GM15510 (cell line): ENCODE results near the gene FBXL16.
A peak's percentile ranks its signal among the peaks of the same experiment; 100 is the strongest.

ENCODE experiments used
- POLR2A ChIP-seq: IDR thresholded peaks from 3 replicates; pipeline ENCODE4 v1.6.1; 2011; ENCODE audit warnings: borderline replicate concordance; ENCODE audit not compliant: insufficient read length; ENCODE audit errors: extremely low read depth

The FBXL16 gene

DNA sequence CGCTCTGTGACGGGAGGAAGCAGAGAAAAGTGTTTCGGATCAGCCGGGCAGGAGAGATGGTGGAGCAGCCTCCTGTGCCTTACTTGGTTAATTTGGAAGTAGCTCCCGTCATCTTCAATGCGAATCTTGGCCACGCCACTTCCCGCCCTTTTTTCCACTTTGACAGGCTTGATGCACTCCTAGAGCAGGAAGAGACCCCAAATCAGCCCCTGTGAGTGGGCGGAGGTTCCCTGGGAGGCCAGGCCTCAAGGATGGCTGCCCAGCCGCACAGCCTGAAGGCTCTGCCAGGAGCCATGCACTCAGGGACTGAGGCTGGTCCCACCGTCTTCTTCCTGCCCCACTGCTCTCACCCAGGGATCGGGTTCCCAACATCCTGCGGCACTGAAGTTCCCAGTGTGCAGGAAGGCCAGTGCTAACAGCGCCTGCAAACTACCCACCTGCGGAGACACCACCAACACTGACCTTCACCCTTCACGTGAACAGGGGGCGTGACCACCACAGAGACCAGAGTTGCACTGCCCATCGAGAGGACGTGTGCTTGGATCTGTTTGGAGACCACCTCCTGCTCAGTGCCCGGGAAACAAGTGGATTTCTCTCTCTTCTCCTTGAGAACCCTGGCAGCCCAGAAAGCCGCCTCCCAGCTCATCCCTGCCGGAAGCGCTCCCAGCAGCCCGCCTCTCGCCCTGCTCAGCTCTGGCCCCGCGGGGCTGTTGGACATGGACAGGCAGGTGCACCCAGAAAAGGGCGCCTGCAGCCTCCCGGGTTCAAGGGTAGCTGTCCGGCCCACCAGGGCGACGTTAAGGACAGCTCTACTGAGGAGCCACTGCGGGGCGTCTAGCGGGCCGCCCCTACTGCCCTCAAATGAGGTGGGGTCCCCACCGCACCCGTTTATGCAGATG, 34.2 kb upstream of the FBXL16 start:
- no peak for TF ChIP-seq POLR2A

DNA sequence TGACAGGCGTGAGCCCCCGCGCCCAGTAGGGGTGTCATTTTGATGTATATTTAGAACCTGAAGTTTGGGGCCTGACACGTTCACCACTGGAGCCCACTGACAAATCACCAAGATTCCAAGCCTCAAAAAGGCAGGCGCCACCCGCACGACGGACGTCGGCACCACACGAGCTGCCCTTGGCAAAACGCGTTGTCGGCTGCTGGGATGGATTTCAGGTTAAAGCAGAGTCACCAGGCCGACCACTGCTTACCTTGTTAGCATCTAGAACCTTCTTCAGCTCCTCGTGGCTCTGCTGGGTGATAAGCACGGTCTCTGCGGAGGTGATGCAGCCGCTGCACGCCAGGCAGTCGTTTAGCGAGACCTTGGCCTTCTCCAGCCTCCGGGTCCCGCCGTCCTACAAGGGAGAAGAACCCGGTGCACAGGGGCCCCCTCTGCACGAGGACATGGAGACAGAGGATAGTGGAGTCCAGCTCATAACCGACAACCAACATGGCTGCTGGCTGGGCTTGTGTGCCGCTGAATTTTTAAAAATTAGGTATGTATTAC, 31.4 kb upstream of the FBXL16 start:
- TF ChIP-seq POLR2A, result no peak

DNA sequence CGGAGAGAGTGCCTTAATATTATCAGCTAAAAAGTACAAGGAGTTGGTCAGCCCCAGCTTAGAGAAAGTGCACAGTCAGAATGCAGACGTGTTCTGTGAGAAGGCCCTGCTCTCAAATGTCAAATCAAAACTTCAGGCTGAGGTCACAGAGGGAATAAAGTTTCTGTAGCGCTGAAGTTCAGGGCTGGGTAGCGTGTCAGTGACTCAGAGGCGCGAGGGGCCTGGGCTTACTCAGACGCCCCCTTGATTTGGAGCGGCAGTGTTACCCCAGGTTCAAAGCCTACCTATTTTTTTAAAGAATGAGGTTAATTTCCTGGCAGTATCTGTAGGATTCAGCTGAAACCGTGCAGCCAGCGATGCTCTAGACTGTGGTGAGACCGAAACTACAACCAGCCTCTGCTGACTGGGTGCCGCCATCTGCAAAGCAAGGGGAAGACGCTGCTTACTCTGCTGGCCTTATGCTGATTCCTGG, 30.4 kb upstream of the FBXL16 start:
- no peak for TF ChIP-seq POLR2A

DNA sequence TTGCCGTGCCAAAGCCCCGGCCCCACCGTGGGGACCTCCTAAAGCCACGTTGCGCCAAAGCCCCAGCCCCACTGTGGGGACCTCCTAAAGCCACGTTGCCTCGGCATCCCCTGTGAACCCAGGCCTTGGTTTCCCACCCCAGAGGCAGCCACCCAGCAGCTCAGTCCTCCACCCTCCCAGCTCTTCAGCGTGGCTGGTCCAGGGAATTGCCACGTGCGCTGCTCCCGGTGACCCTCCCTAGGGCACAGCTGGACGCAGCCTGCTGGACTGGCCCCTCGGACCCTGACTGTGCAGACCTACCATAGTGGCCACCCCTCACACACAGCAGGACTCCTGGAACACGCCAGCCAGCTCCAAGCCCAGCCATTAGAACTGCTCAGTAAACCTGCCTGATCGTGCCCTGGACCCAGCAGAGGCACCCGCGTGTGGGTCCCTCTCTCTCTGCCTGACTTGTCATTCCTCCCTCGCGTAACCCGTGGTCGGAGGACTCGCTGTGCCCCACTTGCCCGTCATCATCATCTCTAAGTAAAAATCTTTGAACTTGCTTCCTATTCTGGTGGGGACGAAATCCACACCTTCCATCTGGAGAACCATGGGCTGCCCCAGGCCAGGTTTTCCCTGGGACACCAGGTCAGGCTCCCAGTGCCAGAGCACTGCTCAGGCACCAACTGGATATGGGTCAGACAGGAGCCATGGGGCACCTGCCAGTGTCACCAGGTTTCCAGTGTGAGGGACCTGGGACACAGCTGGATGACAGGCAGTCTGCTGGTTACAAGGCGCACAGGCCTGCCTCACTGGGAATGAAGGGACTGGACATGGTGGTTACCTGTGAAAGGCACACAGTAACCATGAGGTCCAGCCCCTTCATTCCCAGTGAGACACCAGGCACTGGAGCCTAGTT, 29.6 kb upstream of the FBXL16 start:
- no peak for TF ChIP-seq POLR2A

DNA sequence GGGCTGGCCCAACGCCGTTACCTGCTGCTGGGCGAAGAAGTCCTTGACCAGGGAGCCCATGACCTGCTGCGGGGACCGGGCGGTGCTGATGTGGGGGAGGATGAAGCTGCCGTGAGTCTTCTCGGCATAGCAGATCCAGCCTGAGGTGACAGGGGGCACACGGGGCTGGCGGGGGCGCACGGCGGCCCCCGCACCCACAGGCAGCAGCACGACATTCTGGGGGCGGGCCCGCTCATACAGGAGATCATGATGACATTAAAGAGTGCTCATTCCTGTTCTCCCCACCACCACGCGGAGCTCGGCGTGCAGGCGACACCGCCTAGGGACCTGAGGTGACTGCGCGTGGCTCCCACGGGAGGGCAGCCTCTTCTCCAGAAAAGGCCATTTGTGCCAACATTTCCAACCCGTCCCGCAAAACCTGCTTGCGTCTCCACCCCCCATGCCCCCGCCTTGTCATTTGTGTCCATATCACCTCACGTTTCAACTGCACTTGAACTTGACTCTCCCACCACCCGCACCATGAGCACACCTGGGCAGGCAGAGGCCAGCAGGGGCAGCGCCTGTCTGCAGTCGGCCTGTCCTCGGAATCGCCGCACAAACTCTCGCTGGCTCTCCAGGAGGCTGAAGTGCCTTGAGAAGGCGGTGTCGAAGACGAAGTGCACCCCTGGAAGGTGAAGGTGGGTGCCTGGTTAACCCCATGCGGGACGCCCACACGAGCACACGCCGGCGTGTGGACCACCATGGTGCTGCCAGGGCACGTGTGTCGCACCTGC, 28.8 kb upstream of the FBXL16 start:
- no peak for TF ChIP-seq POLR2A

DNA sequence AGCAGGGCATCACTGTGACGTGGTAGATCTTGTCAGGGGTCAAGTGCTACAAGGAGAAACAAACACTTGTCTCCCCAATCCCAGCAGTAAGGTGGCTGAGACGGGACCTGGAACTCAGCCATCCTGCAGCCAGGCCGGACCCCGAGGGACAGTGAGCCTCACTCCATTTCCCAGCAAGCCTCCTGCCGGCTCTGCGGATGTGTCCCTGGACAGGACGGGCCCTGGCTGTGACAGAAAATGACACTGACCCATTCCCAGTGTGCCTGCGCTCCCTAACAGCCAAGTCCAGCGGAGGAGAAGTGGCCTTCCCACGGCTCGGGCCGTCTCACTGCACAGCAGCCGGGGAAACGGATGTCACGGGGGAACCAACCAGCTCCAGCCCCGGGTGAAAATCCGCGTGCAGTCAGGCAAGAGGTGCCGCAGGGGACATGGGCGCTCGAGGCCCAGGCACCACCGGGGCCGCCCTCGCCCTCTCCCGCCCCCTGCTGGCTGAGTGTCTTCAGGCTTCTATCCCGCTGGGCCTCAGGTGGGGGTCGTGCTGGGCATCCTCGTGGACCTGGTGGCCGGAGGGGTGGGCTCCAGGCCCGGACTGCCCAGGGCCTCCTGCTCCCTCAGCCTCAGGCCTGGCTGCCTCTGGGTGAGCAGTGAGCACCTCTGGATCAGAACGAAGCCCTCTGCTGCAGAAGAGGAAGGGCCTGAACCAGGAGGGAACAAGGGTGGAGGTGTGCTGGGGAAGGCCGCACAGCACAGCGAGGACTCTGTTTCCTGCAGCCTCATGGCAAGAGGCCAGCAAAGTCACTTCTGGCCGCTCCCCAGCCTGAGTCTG, 28.0 kb upstream of the FBXL16 start:
- no peak for TF ChIP-seq POLR2A

DNA sequence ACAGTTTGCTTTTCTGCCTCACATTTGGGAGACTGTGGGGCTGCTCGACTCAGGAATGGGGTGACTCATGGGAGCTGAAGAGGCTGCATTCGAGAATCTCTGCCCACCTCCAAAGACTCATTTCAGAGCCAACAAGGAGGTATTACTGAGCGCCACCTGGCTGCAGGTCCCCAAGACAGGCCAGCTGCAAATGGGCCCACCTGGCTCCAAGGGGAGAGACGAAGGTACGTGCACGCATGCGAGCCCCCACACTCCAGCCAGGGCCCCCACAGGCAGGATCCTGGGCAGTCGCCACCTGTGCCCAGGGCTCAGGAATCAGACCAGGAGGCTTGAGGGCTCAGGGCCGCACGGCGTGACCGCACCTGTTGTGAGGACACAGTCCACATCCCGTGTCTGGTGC, 27.3 kb upstream of the FBXL16 start:
- no peak for TF ChIP-seq POLR2A

DNA sequence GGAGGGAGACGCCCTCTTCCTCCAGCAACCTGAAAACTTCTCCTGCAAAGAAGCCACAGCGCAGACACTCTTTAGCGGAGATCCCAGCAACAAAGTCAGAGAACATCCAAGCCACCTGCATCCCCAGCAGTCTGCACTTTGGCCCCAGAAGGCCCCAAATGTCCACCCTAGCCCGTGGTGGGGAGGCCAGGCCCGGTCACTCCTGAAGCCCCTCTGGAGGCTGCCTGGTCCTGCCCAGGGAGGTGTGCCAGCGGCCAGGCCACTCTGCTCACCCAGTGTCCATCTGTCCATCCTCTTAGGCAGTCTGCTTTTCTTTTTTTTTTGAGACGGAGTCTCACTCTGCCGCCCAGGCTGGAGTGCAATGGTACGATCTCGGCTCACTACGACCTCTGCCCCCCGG, 26.7 kb upstream of the FBXL16 start:
- no peak for TF ChIP-seq POLR2A

DNA sequence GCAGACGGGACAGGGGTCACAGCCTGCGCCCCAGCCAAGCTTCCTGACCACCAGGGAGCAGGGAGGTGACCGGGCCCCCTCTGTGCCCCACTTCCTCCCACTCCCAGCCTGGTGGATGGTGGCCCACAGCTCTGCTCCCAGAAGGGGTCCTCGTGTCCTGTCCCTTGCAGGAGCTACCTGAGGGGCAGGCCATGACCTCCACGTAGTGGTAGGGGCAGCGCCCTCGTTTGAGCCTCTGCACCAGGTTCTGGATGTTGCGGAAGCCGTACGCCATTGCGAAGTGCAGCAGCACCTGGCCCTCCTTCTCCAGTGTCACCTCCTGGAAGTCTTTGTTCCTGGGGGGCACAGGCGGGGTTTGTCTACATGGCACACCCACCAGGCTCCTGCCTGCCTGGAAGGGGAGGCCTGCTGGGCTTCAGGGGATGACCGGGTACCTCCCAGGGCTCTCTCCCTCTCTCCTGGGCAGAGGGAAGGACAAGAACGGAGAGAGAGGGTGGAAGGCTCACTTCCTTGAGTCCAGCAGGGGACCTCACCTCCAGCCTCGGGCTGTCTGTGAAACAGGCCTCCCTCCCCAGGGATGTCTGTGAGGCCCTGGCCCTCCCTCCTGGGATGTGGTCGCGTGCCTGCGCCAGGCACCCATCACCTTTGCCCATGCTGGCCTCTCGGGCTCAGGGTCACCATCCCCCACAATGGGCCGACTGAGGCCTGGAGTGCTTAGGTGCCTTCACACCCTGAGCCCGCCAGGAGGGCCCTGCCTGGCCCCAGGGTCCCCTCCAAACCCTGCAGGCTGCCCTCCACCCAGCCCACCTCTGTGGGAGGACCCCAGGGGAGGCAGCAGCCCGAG, 25.3 kb upstream of the FBXL16 start:
- no peak for TF ChIP-seq POLR2A

DNA sequence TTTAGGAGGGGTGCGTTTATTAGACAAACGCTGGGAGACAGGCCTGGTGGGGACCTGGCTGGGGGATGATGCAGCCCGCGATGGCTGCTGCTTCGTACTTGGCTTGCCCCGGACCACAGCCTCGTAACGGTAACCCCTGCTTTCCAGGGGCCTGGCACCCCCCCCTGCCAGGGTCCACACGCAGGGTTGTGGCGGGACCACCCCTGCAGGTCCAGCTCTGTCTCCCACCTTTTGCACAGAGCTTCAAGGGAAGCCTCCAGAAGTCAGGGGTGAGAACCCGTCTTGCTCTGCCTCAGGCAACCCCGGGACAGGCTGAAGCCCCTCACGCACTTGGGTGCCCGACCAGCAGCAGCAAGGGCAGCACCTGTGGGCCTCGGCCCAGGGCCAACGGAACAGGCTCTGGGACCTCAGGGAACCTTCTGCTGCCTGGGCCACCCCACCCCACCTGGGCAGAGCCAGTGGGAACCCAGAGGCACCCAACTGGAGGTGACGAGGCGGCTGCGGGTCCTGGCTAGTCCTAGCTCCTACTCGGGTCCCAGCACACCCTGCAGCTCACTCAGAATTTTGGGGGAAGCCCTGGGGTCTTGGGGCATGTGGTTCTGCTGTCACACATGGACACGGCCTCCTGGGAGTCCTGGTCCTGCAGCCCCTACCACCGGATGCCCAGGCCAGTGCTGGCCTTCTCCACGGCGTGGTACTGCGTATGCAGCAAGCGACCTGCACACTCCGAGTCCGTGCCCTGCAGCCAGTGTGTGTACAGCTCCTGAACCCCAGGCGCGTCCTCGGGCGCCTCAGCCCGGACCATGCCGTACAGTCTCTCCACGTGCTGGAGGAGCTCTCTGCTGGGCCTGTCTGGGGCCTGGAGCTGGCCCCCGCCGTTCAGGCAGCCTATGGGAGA, 24.4 kb upstream of the FBXL16 start:
- TF ChIP-seq POLR2A, result peak; percentile 33

DNA sequence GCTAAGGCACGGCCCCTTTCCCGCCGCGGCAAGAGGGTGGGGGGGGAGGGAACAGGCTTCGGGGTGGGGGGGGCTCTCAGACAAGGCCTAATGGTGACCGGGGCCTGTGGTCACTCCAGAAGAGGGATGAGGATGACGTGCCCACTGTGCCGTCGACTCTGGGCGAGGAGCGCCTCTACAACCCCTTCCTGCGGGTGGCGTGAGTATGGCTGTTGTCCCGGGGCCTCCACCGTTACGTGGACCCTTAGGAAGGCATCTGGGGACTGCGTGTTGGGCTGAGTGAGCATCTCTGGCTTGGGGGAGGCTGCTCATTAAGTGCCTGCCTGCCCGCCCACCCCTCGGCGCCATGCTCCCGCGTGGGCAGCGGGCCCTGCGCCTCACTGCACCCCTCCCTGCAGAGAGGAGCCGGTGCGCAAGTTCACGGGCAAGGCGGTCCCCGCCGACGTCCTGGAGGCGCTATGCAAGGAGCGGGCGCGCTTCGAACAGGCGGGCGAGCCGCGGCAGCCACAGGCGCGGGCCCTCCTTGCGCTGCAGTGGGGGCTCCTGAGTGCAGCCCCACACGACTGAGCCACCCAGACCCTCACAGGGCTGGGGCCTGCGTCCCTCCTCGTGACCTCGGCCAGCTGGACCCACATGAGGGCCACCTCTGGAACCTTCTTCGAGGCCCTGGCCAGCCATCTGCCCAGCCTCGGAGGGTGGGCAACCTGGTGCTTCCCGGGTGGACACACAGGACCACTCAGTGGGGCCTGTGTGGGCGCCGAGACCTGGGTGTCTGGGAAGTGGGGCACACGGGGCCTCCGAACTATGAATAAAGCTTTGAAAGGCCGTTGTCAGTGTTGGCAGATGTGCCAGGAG, 23.5 kb upstream of the FBXL16 start:
- no peak for TF ChIP-seq POLR2A
